Adrenal gland (tissue), 12 donors: ENCODE measurements around the gene AP2A1. TPM values are rescaled to one million over a fixed set of nuclear protein-coding genes. Genes with fewer than 3 reads are reported as not detected.
"Not testable (repeated sequence)": the region's sequence is repeated elsewhere in the genome, so short reads cannot be mapped to it uniquely, and the experiment has no call there.

ENCODE experiments used
- DNase-seq, 7 donors: peaks; one replicate each; pipeline ENCODE4 v3.0.0-alpha.2; 2019 to 2020
- H3K27ac ChIP-seq, 5 donors: fragments of 200-600 bp; sonication (generic) in 4 of 5; 1 replicate in 3 of 5; 2 replicates in 2 of 5; pipeline versions ENCODE4 v1.5.1 to v1.8.0; 2016 to 2020; ENCODE audit warnings: mild to moderate bottlenecking in 1 of 5
- H3K27me3 ChIP-seq: fragments of 200-600 bp; 2 replicates; pipeline ENCODE4 v1.8.0; 2021
- H3K36me3 ChIP-seq, 2 donors: fragments of 200-600 bp; replicated peaks in 1 of 2; 1 replicate in 1 of 2; 2 replicates in 1 of 2; pipeline versions ENCODE4 v1.5.1 to v1.8.0; 2018 to 2022
- H3K4me1 ChIP-seq, 2 donors: fragments of 200-600 bp; replicated peaks in 1 of 2; 1 replicate in 1 of 2; 2 replicates in 1 of 2; pipeline versions ENCODE4 v1.5.1 to v1.8.0; 2018 to 2021
- H3K4me3 ChIP-seq, 4 donors: fragments of 200-600 bp; sonication (generic) in 3 of 4; one replicate each; pipeline ENCODE4 v1.5.1; 2016 to 2018
- H3K9me3 ChIP-seq, 3 donors: fragments of 200-600 bp; sonication (generic) in 1 of 3; replicated peaks in 1 of 3; 1 replicate in 2 of 3; 2 replicates in 1 of 3; pipeline versions ENCODE4 v1.5.1 to v1.8.0; 2016 to 2021
- CTCF ChIP-seq, 6 experiments: fragments of 450-650 bp in 4 of 6; fragments of 200-600 bp in 2 of 6; sonication (generic) in 1 of 6; IDR thresholded peaks; 1 replicate in 5 of 6; 2 replicates in 1 of 6; pipeline versions ENCODE4 v1.5.1 to v1.8.0; 2016 to 2021; ENCODE audit warnings: antibody characterized with exemption in 6 of 6, mild to moderate bottlenecking in 2 of 6, moderate library complexity in 1 of 6
- POLR2A ChIP-seq, 2 donors: fragments of 450-650 bp; IDR thresholded peaks; one replicate each; pipeline ENCODE4 v1.6.1; 2017; ENCODE audit warnings: antibody characterized with exemption in 2 of 2, mild to moderate bottlenecking in 2 of 2, moderate library complexity in 1 of 2
- WGBS, 4 donors: extraction: QIAGEN DNeasy Blood & Tissue Kit in 2 of 4; methylation state at CpG; one replicate each; pipeline versions ENCODE4 v1.1.5 to v1.1.7; 2013 to 2017; 5-methylcytosine and 5-hydroxymethylcytosine counted together
- intact Hi-C, 2 donors: fragments of 100-400 bp; cut with DNase I; formaldehyde crosslinking; loops; one replicate each; pipeline versions ENCODE4 v1.14.1 to v1.15.0; 2022 to 2023
- polyA plus RNA-seq, 3 donors: library from polyadenylated mRNA; stranded (reverse); fragments of 200-250 nt in 2 of 3; fragments of 350-450 nt in 1 of 3; fragmentation: Illumina TruSeq in 1 of 3; extraction: RNeasy Lipid Tissue Mini Kit (QIAGEN cat#74804) in 1 of 3; gene quantifications; one replicate each; pipeline ENCODE4 v1.2.3, GENCODE V29; 2013 to 2014
- total RNA-seq, 9 donors: library from RNA; depleted of rRNA in 4 of 9; stranded (reverse); fragments of >200 nt in 4 of 9; fragments of 120-200 nt in 1 of 9; fragmentation: NEBNext Ultra II Directional in 1 of 9; extraction: Animal tissue kit (Norgen Biotek cat#: 25700) in 1 of 9; gene quantifications; one replicate each; pipeline versions ENCODE4 v1.1.0 to v1.2.4, GENCODE V29; 2013 to 2023
- donor health status: healthy with polysubstance abuse.
- donor health status: Bipolar disorder and iron deficiency.
- donor health status: DM: yes; HTN: yes; CAD: no.
- donor health status: DM: no; HTN: no; CAD: no.
- donor health status: DM: no; HTN: no; CAD: no.
- donor health status: DM: yes; HTN: yes; CAD: no.

The AP2A1 gene
- total and polyA plus RNA-seq, 12 donors: 59.8 to 455 (median 239) TPM

GRCh38 chr19:49814010-49814409 lies 47.2 kb downstream of the AP2A1 start:
- TF ChIP-seq CTCF (IDR thresholded peaks at IDR 0.05) (peak in 1 of 6 experiments; percentile 1), POLR2A (IDR thresholded peaks at IDR 0.05) (no peak)
- peak overlapping the region in 1 of 4 donors; percentile 80 for H3K4me3 ChIP-seq
- peak overlapping the region in 3 of 5 donors; percentile 1 to 85 (median 85) for H3K27ac ChIP-seq
- intact Hi-C loops: no loop called here
- WGBS, 4 donors: 53 to 63% (median 60%) methylated on average over 1 of the region's 1 CpG
- H3K27me3 ChIP-seq: no peaks in the 10 kb centered on the region
- H3K9me3 ChIP-seq: no peaks in the 10 kb centered on the region
- H3K36me3 ChIP-seq: no peaks in the 10 kb centered on the region
- peaks cover 17 to 30% of the 10 kb centered on the region in 2 donors for H3K4me1 ChIP-seq
- no peak for DNase-seq

GRCh38 chr19:49816590-49816989 lies 49.8 kb downstream of the AP2A1 start:
- no peaks in the 10 kb centered on the region for H3K36me3 ChIP-seq
- DNase-seq: no peak
- intact Hi-C loops: no loop called here
- H3K9me3 ChIP-seq: no peaks in the 10 kb centered on the region
- H3K27me3 ChIP-seq: no peaks in the 10 kb centered on the region
- TF ChIP-seq CTCF (IDR thresholded peaks at IDR 0.05): no peak
- TF ChIP-seq POLR2A (IDR thresholded peaks at IDR 0.05): no peak
- peaks cover 31 to 44% of the 10 kb centered on the region in 2 donors for H3K4me1 ChIP-seq
- no peak overlapping the region for H3K4me3 ChIP-seq
- peak overlapping the region in 4 of 5 donors; percentile 88 to 97 (median 94) for H3K27ac ChIP-seq
- WGBS, 4 donors: 80 to 88% (median 82%) methylated on average over 14 of the region's 14 CpGs

- intact Hi-C loops: no loop called here
- Histone ChIP-seq H3K27me3 (no peaks in the 10 kb centered on the region), H3K9me3 (no peaks in the 10 kb centered on the region), H3K4me1 (peaks cover 29 to 35% of the 10 kb centered on the region in 2 donors), H3K27ac (peak within 1 kb of the TSS; percentile 88 to 100 (median 96)), H3K4me3 (peak within 1 kb of the TSS; percentile 63 to 97 (median 87)), H3K36me3 (peaks cover 0 to 4% of the 10 kb centered on the region in 2 donors)
- peak; percentile 83 to 91 (median 87) for DNase-seq
- WGBS, 4 donors: 0 to 1% (median 1%) methylated on average over 24 to 57 of the region's 57 CpGs
- TF ChIP-seq CTCF (IDR thresholded peaks at IDR 0.05): peak in 5 of 6 experiments; percentile 38 to 81 (median 55)
- peak; percentile 81 to 85 for TF ChIP-seq POLR2A (IDR thresholded peaks at IDR 0.05)
Measured at GRCh38 chr19:49817964-49818648, 51.3 kb downstream of the AP2A1 start, which contains the start of gene MED25. Gene MED25, plus strand, starts transcription at chr19:49818289. Its CDS starts 53 bp downstream, at chr19:49818342.

- peak in 2 of 7 donors; percentile 46 to 55 for DNase-seq
- no peaks in the 10 kb centered on the region for H3K27me3 ChIP-seq
- 15 to 27% (median 16%) methylated on average over 9 to 16 of the region's 16 CpGs for WGBS, 4 donors
- H3K4me3 ChIP-seq: peak overlapping the region; percentile 63 to 97 (median 87)
- H3K4me1 ChIP-seq: peaks cover 29 to 34% of the 10 kb centered on the region in 2 donors
- no peak for TF ChIP-seq CTCF (IDR thresholded peaks at IDR 0.05)
- peak in 1 of 2 donors; percentile 15 for TF ChIP-seq POLR2A (IDR thresholded peaks at IDR 0.05)
- no peaks in the 10 kb centered on the region for H3K9me3 ChIP-seq
- H3K36me3 ChIP-seq: peaks cover 0 to 12% of the 10 kb centered on the region in 2 donors
- peak overlapping the region; percentile 88 to 100 (median 96) for H3K27ac ChIP-seq
- intact Hi-C loops: no loop called here
Measured at GRCh38 chr19:49818649-49819370, 52.0 kb downstream of the AP2A1 start.

- H3K36me3 ChIP-seq: peaks cover 0 to 18% of the 10 kb centered on the region in 2 donors
- H3K27me3 ChIP-seq, intact Hi-C loops, H3K9me3 ChIP-seq: not testable (repeated sequence)
- H3K4me1 ChIP-seq: peaks cover 28 to 29% of the 10 kb centered on the region in 2 donors
- DNase-seq: peak in 3 of 7 donors; percentile 58 to 62 (median 59)
- H3K4me3 ChIP-seq: peak overlapping the region in 2 of 4 donors; percentile 63 to 77
- H3K27ac ChIP-seq: peak overlapping the region; percentile 88 to 100 (median 96)
- 40 to 49% (median 47%) methylated on average over 7 of the region's 7 CpGs for WGBS, 4 donors
Measured at GRCh38 chr19:49819452-49820115, 52.8 kb downstream of the AP2A1 start.
